OCI-LY1 (cell line): ENCODE results near the gene SMAD9.

ENCODE experiments used
- H2AFZ ChIP-seq: fragments of 200-600 bp; sonication (generic), shearing (Covaris generic); 2 replicates; pipeline ENCODE4 v1.6.0; 2014; ENCODE audit warnings: antibody characterized with exemption, mild to moderate bottlenecking, low read length
- H3F3A ChIP-seq: fragments of 200-600 bp; sonication (generic), shearing (Covaris generic); 2 replicates; pipeline ENCODE4 v1.6.0; 2014; ENCODE audit warnings: mild to moderate bottlenecking, antibody characterized with exemption, low read length, moderate library complexity; ENCODE audit not compliant: insufficient read depth
- H3K27ac ChIP-seq: fragments of 200-600 bp; sonication (generic); 2 replicates; pipeline ENCODE4 v1.5.1; 2014; ENCODE audit warnings: low read length, mixed run types, mild to moderate bottlenecking, low read depth; ENCODE audit not compliant: poor library complexity, severe bottlenecking
- H3K27me3 ChIP-seq: fragments of 200-600 bp; sonication (generic); 2 replicates; pipeline ENCODE4 v1.6.0; 2014; ENCODE audit warnings: antibody characterized with exemption, mild to moderate bottlenecking, low read length, moderate library complexity; ENCODE audit not compliant: insufficient read depth
- H3K36me3 ChIP-seq: fragments of 200-600 bp; sonication (generic); 2 replicates; pipeline ENCODE4 v1.6.1; 2014; ENCODE audit warnings: mild to moderate bottlenecking, antibody characterized with exemption, low read length, moderate library complexity, mixed read lengths; ENCODE audit not compliant: insufficient read depth
- H3K4me1 ChIP-seq: fragments of 200-600 bp; sonication (generic); 2 replicates; pipeline ENCODE4 v1.5.1; 2014; ENCODE audit warnings: mild to moderate bottlenecking, low read length, moderate library complexity; ENCODE audit not compliant: insufficient read depth, severe bottlenecking
- H3K4me2 ChIP-seq: fragments of 200-600 bp; sonication (generic), shearing (Covaris generic); 2 replicates; pipeline ENCODE4 v1.6.1; 2014; ENCODE audit warnings: low read length
- H3K4me3 ChIP-seq: fragments of 200-600 bp; sonication (generic); 2 replicates; pipeline ENCODE4 v1.5.1; 2014; ENCODE audit warnings: low read length, low read depth, mild to moderate bottlenecking, mixed read lengths; ENCODE audit not compliant: poor library complexity, severe bottlenecking
- H3K79me2 ChIP-seq: fragments of 200-600 bp; shearing (Covaris generic); 2 replicates; pipeline ENCODE4 v1.6.1; 2016; ENCODE audit warnings: mixed run types, low read length, mixed read lengths; ENCODE audit not compliant: insufficient read depth
- H3K9ac ChIP-seq: fragments of 200-600 bp; sonication (generic), shearing (Covaris generic); 2 replicates; pipeline ENCODE4 v1.6.1; 2014; ENCODE audit warnings: mild to moderate bottlenecking, low read length, mixed read lengths
- H3K9me2 ChIP-seq: fragments of 200-600 bp; sonication (generic), shearing (Covaris generic); 2 replicates; pipeline ENCODE4 v1.6.1; 2014; ENCODE audit warnings: low read depth, mild to moderate bottlenecking, low read length, mixed read lengths
- H3K9me3 ChIP-seq: fragments of 200-600 bp; shearing (Covaris generic); 2 replicates; pipeline ENCODE4 v1.6.1; 2014; ENCODE audit warnings: low read length, mixed read lengths
- H4K20me1 ChIP-seq: fragments of 200-600 bp; sonication (generic), shearing (Covaris generic); 2 replicates; pipeline ENCODE4 v1.6.0; 2016; ENCODE audit warnings: mild to moderate bottlenecking, low read length; ENCODE audit not compliant: insufficient read depth
- EZH2 ChIP-seq: fragments of 200-600 bp; sonication (generic), shearing (Covaris generic); IDR thresholded peaks from 2 replicates; pipeline ENCODE4 v1.8.0; 2017; ENCODE audit warnings: borderline replicate concordance, mixed run types, mild to moderate bottlenecking, antibody characterized with exemption, low read length, moderate library complexity, mixed read lengths
- TF ChIP-seq, protein P1 (sequence below): fragments of 200-600 bp; sonication (generic), shearing (Covaris generic); IDR thresholded peaks from 2 replicates; pipeline ENCODE4 v1.5.1; 2017; ENCODE audit warnings: mild to moderate bottlenecking, antibody characterized with exemption, low read length, moderate library complexity, mixed read lengths

Gene SMAD9

DNA sequence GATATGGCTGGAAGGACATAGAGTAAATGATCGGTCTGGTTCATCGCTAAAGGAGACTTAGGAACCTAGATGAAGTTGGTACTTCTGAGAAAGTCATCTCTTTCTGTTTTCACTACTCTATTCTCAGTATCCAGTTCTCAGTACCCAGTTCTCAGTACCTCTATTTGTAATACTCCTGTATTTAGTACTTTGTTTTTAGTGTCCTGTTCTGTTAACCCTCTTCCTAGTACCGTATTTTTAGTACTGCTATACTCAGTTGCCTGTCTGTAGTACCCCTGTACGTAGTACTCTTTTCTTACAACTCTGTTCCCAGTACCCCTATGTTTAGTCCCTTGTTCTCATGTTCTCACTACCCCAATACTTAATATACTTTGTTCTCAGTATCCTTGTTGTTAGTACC, 99.8 kb downstream of the SMAD9 start:
- Histone ChIP-seq H3K27ac (peak overlapping the region; percentile 39), H3K27me3 (no peaks in the 10 kb centered on the region), H3K4me3 (peak overlapping the region; percentile 81), H3K79me2 (peaks cover 31% of the 10 kb centered on the region), H3F3A (no peaks in the 10 kb centered on the region), H3K9me2 (no peaks in the 10 kb centered on the region), H3K9me3 (no peaks in the 10 kb centered on the region), H3K4me1 (peaks cover 36% of the 10 kb centered on the region), H3K4me2 (peak overlapping the region; percentile 99), H2AFZ (no peak overlapping the region), H3K9ac (peak overlapping the region; percentile 83), H4K20me1 (no peaks in the 10 kb centered on the region), H3K36me3 (no peaks in the 10 kb centered on the region)
- no peak for TF ChIP-seq EZH2

DNA sequence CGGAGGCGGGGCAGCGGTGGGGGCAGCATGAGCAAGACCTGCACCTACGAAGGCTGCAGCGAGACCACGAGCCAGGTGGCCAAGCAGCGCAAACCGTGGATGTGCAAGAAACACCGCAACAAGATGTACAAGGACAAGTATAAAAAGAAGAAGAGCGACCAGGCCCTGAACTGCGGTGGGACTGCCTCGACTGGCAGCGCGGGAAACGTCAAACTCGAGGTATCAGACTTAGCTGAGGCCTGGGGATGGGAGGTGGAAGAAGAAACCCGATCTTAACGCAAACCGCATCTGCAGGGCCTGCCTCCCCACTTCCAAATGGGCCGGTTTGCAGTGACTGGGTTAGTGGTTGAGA, 100.3 kb downstream of the SMAD9 start:
- Histone ChIP-seq H3K9me2 (no peaks in the 10 kb centered on the region), H3K4me1 (peaks cover 36% of the 10 kb centered on the region), H2AFZ (no peak overlapping the region), H3K9me3 (no peaks in the 10 kb centered on the region), H3K4me2 (peak overlapping the region; percentile 99), H3K9ac (peak overlapping the region; percentile 83), H3K79me2 (peaks cover 31% of the 10 kb centered on the region), H3K36me3 (no peaks in the 10 kb centered on the region), H3K4me3 (peak overlapping the region; percentile 81), H3F3A (no peaks in the 10 kb centered on the region), H4K20me1 (no peaks in the 10 kb centered on the region), H3K27ac (peak overlapping the region; percentile 39), H3K27me3 (no peaks in the 10 kb centered on the region)
- TF ChIP-seq, protein P1, sequence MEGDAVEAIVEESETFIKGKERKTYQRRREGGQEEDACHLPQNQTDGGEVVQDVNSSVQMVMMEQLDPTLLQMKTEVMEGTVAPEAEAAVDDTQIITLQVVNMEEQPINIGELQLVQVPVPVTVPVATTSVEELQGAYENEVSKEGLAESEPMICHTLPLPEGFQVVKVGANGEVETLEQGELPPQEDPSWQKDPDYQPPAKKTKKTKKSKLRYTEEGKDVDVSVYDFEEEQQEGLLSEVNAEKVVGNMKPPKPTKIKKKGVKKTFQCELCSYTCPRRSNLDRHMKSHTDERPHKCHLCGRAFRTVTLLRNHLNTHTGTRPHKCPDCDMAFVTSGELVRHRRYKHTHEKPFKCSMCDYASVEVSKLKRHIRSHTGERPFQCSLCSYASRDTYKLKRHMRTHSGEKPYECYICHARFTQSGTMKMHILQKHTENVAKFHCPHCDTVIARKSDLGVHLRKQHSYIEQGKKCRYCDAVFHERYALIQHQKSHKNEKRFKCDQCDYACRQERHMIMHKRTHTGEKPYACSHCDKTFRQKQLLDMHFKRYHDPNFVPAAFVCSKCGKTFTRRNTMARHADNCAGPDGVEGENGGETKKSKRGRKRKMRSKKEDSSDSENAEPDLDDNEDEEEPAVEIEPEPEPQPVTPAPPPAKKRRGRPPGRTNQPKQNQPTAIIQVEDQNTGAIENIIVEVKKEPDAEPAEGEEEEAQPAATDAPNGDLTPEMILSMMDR, result no peak
- no peak for TF ChIP-seq EZH2

DNA sequence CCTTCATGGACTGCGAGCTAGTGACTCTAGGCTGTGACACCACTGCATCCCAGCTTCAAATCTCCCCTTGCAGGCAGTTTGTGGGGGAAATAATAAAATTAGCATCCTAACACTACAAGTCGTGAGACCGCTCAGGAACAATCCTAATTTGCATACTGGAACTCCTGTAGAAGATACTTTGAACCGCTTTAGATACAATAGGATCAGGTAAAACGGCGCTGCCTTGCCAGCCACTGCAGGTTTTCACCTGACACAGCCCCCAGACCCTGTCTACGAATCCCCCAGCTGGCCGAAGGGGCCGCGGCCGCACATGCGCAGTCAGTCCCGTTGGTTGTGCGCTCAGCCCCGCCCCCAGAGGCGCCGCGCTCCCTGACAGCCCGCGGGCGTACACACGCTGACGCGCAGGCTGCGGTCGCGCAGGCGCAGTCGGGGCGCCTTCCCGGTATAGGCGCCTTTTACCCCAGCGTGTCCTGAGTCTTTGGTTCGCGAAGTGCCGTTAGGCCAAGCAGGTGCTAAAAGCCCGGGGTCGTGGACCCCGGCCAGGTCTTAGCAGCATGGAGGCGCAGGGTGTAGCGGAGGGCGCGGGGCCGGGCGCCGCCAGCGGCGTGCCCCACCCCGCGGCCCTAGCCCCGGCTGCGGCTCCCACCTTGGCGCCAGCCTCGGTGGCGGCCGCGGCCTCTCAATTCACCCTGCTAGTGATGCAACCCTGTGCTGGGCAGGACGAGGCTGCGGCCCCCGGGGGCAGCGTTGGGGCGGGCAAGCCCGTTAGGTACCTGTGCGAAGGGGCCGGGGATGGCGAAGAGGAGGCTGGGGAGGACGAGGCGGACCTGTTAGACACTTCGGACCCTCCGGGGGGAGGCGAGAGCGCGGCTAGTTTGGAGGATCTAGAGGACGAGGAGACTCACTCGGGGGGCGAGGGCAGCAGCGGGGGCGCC, 101.0 kb downstream of the SMAD9 start, which contains the start of gene RFXAP:
Gene RFXAP, plus strand, starts transcription at position 419 of the 935 bp plus-strand sequence. Its CDS starts 136 bp downstream, at position 555.
- peak within 1 kb of the TSS; percentile 98 for H2AFZ ChIP-seq
- H3K27ac ChIP-seq, result peak within 1 kb of the TSS; percentile 39

More for the DNA sequence above, 101.0 kb downstream of the SMAD9 start, which contains the start of gene RFXAP:
- Histone ChIP-seq H3F3A (no peaks in the 10 kb centered on the region), H3K36me3 (no peaks in the 10 kb centered on the region), H3K9me2 (no peaks in the 10 kb centered on the region), H4K20me1 (no peaks in the 10 kb centered on the region), H3K9ac (peak within 1 kb of the TSS; percentile 83), H3K9me3 (no peaks in the 10 kb centered on the region), H3K4me3 (peak within 1 kb of the TSS; percentile 81), H3K27me3 (no peaks in the 10 kb centered on the region), H3K79me2 (peaks cover 26% of the 10 kb centered on the region), H3K4me1 (peaks cover 36% of the 10 kb centered on the region), H3K4me2 (peak within 1 kb of the TSS; percentile 99)
- no peak for TF ChIP-seq EZH2
- TF ChIP-seq, protein P1, result no peak
